Activated gamma-delta T cell (primary cell): ENCODE results near the gene MYF5.
"Not testable (repeated sequence)": the region's sequence is repeated elsewhere in the genome, so short reads cannot be mapped to it uniquely, and the experiment has no call there.

Experiments used
- DNase-seq: peaks from one replicate; lab custom pipeline; 2025; lab: John Stamatoyannopoulos, UW
- total RNA-seq, 2 donors: gene quantifications; one replicate each; lab custom pipeline; 2026; lab: John Stamatoyannopoulos, UW

The MYF5 gene
- 0 reads per million in 2 donors for total RNA-seq

GRCh38 chr12:80716696-80717469, at the start of gene MYF5:
TSS of gene MYF5 (plus strand) at chr12:80716912. CDS start at chr12:80717064, 152 bp downstream.
- DNase-seq: no peak

- no peak for DNase-seq
Measured at GRCh38 chr12:80670214-80670613, 46.5 kb upstream of the MYF5 start.

- not testable (repeated sequence) for DNase-seq
Measured at GRCh38 chr12:80676042-80676636, 40.6 kb upstream of the MYF5 start.

DNA sequence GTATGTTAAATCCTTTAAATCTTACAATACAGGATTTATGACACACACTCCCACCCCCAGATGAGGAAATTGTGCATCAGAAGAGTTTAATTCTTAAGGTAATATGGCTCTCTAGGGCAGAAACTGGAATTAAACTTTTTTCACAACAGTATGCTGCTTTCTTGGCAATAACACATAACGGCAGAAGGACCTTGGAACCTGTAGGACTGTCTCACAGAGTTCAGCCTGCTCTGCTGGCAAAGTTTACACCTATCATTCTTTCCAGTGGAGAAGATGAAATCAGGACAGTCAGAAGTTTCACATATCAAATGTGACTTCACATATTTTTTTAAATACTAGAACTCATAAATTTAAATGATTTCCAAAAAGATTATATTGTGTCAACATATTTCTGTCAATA, 39.9 kb upstream of the MYF5 start:
- DNase-seq: no peak

- no peak for DNase-seq
Measured at GRCh38 chr12:80677994-80678393, 38.7 kb upstream of the MYF5 start.

GRCh38 chr12:80679346-80680131, 37.2 kb upstream of the MYF5 start:
- no peak for DNase-seq

- no peak for DNase-seq
Measured at GRCh38 chr12:80681287-80681686, 35.4 kb upstream of the MYF5 start.

DNA sequence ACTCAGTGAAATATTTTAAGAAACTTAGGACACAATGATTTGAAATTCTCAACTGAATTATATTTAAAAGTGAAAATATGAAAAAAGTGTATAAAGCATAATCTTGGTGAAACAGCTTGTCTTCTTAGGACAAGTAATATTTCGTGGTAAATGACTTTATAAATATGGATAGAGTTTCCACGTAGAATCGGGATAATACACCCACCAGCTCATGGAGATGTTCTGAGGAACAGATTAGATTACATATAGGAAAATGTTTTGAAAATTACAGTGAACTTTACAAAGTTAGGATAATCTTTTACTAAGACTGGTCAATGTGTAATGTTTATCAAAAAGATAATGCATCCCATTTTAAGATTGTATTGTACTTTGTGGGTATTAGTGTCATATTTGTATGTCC, 34.9 kb upstream of the MYF5 start:
- DNase-seq: no peak

DNA sequence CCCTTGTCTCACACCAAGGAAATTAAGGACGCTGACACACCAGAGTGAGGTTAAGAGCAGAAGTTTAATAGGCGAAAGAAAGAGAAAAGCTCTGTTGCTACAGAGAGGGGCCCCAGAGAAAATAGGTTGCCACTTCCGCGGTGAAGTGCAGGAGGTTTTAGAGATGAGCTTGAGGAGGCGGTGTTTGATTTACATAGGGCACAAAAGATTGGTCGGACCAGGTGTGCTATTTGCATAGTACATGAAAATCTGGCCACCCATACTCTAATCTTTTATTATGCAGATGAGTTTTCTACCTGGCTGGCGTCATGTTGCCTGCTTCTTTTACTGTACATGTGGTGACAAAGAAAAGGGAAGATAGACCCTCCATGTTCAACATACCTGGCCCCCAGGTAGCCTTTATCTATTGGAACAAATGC, 32.6 kb upstream of the MYF5 start:
- DNase-seq: no peak

GRCh38 chr12:80690090-80690489, 26.6 kb upstream of the MYF5 start:
- no peak for DNase-seq

DNA sequence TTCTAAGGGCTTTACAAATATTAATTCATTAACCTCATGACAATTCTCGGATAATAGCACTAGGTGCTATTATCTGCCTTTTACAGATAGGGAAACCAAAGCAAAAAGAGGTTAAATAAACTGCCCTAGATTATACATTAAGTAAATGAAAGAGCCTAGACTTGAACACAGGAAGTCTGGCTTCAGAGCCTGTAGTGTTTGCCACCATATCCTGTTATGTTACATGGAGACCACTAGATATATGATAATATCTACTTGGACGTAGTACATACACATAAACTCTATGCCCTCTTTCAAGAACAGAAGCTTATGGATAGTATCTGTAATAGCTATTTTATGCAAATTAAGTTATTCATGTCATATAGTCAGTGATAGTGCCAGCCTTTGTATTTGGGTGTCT, 26.2 kb upstream of the MYF5 start:
- no peak for DNase-seq

- DNase-seq: no peak
Measured at GRCh38 chr12:80692114-80692513, 24.6 kb upstream of the MYF5 start.

DNA sequence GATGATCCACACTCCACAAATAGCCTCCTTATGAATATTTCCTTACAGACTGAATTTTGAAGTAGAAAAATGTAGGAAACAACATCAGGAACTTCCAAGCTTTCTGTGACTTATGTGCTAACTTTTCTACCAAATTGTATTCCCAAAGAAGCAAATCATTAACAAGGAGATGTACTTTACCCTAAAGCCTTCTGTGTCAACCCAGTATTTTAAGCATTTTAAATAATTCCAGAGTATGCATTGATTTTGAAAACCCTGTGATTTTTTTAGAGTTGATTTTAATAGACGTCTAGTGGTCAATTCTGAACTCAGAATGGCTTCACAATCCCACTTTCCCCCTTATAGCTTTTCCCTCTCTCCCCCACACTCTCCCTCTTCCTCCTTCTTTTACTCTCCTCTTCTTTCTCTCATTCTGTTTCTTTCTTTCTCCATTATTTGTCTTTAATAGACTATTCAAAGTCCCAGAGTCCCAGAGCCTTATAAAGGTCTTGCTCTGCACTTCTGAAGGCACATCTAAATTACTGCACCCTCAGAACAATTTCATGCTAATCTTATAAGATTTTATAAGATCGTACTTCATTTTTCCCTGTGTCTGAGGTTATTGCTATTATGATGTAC, 19.3 kb upstream of the MYF5 start:
- no peak for DNase-seq

DNA sequence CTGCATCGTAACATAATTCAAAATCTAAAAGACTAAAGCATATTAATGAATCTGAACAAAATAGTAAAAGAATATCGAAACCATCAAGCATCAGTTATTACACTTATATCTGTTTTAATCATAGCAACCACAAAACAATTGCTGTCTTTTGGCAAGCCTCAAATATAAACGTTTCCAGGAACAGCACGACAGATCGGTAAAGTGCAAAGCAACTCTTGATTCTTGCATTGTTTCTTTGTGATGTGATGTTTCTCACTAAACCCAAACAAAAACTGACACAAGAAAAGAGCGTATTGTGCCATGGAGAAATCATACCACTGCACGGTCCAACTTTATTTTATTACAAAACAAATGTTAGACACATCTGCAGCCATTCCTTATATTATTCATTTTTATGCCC, 18.5 kb upstream of the MYF5 start:
- DNase-seq: no peak

DNA sequence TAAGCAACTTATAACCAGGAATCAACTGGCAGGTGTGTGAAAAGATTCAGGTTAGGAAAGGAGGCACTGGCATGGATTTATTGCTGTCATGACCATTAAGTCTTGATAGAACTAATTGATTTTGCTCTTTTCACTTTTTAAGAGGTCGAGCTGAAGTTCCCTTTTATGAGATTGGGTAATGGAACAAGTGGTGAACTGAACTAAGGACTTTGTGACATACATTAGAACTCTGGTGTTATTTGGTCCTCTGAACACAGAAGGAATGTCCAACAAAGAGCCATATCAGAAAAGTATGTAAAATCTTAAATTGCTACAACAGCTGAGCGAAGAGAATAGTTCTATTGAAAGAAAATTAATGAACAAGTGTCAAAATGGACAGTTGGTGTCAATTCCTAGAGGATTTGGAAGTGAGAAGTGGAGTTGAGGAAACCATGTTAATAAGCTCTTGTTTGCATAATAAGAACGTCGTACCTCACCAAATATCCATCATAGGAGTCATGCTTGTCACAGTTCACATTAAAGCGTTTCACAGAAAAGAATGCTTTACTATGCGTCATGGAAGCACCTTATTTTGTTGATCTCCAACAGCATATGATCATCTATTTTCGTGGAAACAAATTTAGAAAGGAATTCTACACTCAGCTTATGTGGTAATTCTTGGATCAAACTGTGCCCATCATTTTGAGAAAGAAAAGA, 17.7 kb upstream of the MYF5 start:
- no peak for DNase-seq

DNA sequence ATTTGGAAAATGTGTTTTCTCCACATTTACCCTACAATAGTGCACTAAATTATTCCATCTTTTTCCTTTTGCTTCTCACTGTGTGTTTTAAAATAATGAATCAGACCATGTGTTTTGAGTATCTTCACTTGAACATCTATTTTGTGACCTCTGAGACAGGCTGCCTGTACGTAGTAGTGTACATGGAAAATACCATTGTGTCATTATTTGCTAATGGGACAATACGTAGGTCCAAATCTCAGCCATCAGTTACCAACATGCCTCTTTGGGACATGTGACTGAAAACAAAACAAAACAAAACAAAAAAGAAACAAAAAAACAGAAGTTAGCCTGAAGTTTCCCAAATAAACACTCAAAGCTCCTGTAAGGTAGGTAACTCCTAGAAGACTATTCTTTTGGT, 16.4 kb upstream of the MYF5 start:
- no peak for DNase-seq

GRCh38 chr12:80701388-80701787, 15.3 kb upstream of the MYF5 start:
- no peak for DNase-seq

GRCh38 chr12:80702889-80703805, 13.6 kb upstream of the MYF5 start:
- no peak for DNase-seq

- DNase-seq: no peak
Measured at GRCh38 chr12:80704420-80704819, 12.3 kb upstream of the MYF5 start.

DNA sequence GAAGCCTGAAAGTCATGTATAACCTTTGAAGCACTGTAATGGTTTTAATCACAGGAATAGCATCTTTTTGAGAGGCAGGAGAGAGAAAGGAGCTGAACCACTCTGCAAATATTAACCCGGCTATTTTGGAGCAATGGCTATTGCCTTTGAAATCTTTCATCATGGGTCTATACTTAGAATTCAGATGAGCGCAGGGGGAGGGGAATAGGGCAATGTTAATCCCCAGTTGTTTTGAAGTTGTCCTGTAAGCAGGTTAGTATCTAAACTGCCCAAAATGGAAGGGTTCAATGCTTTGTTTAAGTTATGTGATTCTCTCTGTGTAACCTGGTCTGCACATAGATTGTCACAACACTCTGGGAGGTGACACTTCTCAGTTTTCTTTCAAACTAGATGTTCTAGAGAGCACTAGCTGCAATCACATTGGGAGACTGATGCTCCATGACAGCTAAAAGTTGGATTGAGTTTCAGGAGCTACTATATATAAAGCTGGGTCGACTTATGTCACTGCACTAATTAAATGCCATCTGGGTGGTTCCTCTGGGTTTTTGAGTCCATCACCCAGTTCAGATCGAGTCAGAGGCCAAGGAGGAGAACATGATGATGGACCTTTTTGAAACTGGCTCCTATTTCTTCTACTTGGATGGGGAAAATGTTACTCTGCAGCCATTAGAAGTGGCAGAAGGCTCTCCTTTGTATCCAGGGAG, 9.4 kb upstream of the MYF5 start, which contains the start of gene MYF6:
MYF6 (plus strand) TSS at position 509 of the 704 bp plus-strand sequence; CDS start at position 595, 86 bp downstream.
- no peak for DNase-seq
